Gastrocnemius medialis (tissue), 4 donors: ENCODE results near the gene GOLGB1. TPM values are rescaled to one million over a fixed set of nuclear protein-coding genes. Genes with fewer than 3 reads are reported as not detected.

Source experiments
- ATAC-seq, 2 donors: fragments of 150-250 bp; one replicate each; pipeline ENCODE4 v1.9.1; 2016
- DNase-seq, 2 donors: peaks; one replicate each; pipeline ENCODE4 v3.0.0-alpha.2; 2019
- H3K27ac ChIP-seq, 4 donors: fragments of 200-600 bp; sonication (generic); 1 replicate in 1 of 4; 2 replicates in 3 of 4; pipeline ENCODE4 v1.5.1; 2016 to 2018; ENCODE audit warnings: mild to moderate bottlenecking in 2 of 4, moderate library complexity in 1 of 4
- H3K27me3 ChIP-seq, 3 donors: fragments of 200-600 bp; sonication (generic) in 2 of 3; 1 replicate in 1 of 3; 2 replicates in 2 of 3; pipeline versions ENCODE4 v1.5.1 to v1.6.0; 2016 to 2019; ENCODE audit warnings: mild to moderate bottlenecking in 1 of 3, moderate library complexity in 1 of 3
- H3K36me3 ChIP-seq, 2 donors: fragments of 200-600 bp; sonication (generic) in 1 of 2; one replicate each; pipeline ENCODE4 v1.5.1; 2017 to 2018
- H3K4me1 ChIP-seq, 2 donors: fragments of 200-600 bp; sonication (generic) in 1 of 2; one replicate each; pipeline ENCODE4 v1.5.1; 2016 to 2017; ENCODE audit warnings: mild to moderate bottlenecking in 2 of 2
- H3K4me3 ChIP-seq, 4 donors: fragments of 200-600 bp; sonication (generic) in 3 of 4; 1 replicate in 1 of 4; 2 replicates in 3 of 4; pipeline ENCODE4 v1.5.1; 2016 to 2019; ENCODE audit warnings: mild to moderate bottlenecking in 2 of 4
- H3K9me3 ChIP-seq, 3 donors: fragments of 200-600 bp; sonication (generic) in 2 of 3; 1 replicate in 1 of 3; 2 replicates in 2 of 3; pipeline ENCODE4 v1.5.1; 2016 to 2019
- CTCF ChIP-seq, 5 experiments: fragments of 450-650 bp in 3 of 5; fragments of 200-600 bp in 2 of 5; sonication (generic) in 2 of 5; IDR thresholded peaks in 4 of 5; conservative IDR thresholded peaks in 1 of 5; 1 replicate in 4 of 5; 2 replicates in 1 of 5; pipeline ENCODE4 v1.5.1; 2016 to 2019; ENCODE audit warnings: antibody characterized with exemption in 5 of 5, mild to moderate bottlenecking in 3 of 5, moderate library complexity in 3 of 5
- POLR2A ChIP-seq, 2 donors: fragments of 450-650 bp; IDR thresholded peaks; one replicate each; pipeline ENCODE4 v1.6.1; 2017; ENCODE audit warnings: antibody characterized with exemption in 2 of 2, mild to moderate bottlenecking in 2 of 2, moderate library complexity in 2 of 2
- in situ Hi-C, 4 donors: fragments of 200-750 bp; cut with MboI; loops; one replicate each; pipeline versions ENCODE4 v1.15.0 to v1.8.0; 2017; ENCODE audit warnings: low sequenced_read_pairs in 4 of 4
- intact Hi-C: fragments of 100-400 bp; cut with DNase I; formaldehyde crosslinking; loops from one replicate; pipeline ENCODE4 v1.15.1; 2023; ENCODE audit warnings: low total_unique reads
- total RNA-seq, 4 donors: library from RNA; depleted of rRNA; stranded (reverse); fragments of >200 nt; gene quantifications; one replicate each; pipeline versions ENCODE4 v1.1.0 to v1.2.3, GENCODE V29; 2016

GOLGB1 gene
- total RNA-seq, 4 donors from 2014 or later, result 18.1 to 31.6 (median 26.7) TPM

GRCh38 chr3:121703973-121704372 lies 45.6 kb downstream of the GOLGB1 start:
- no peak for TF ChIP-seq POLR2A (IDR thresholded peaks at IDR 0.05)
- no peak for TF ChIP-seq CTCF (IDR thresholded peaks at IDR 0.05 in 4 of 5, conservative IDR thresholded peaks at IDR 0.05 in 1 of 5)
- peaks cover 10 to 18% of the 10 kb centered on the region in 2 donors for H3K4me1 ChIP-seq
- H3K9me3 ChIP-seq, result no peaks in the 10 kb centered on the region
- DNase-seq (no peak), ATAC-seq (no peak)
- no peak overlapping the region for H3K27ac ChIP-seq
- H3K4me3 ChIP-seq, result no peak overlapping the region
- intact Hi-C loops, result no loop called here
- in situ Hi-C loops, result loop anchor here in 1 of 4 donors (25.0 kb wide), 1 partner anchor 108 kb away; no protein-coding TSS in a partner anchor
- no peaks in the 10 kb centered on the region for H3K27me3 ChIP-seq
- H3K36me3 ChIP-seq, result peaks cover 0 to 11% of the 10 kb centered on the region in 2 donors

DNA sequence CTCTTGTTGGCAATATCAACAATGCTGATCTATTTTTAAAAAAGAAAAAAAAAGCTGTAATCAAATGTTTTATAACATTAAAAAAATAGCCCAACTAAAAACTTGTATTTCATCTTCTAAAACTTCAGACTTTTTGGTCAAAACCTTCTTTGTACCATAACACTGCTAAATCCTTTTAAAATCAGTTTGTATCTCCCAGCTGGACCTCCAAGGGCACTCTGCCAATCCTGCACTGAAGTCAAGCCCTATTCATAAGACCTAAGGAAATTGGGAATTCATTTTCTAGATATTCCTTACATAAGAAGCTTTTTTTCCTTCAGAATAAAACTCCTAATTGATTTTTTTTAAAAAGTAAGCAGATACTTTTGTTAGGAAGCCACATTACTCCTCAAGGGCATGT lies 50.6 kb downstream of the GOLGB1 start:
- intact Hi-C loops (no loop called here), in situ Hi-C loops (no loop called here)
- Histone ChIP-seq H3K27ac (peak overlapping the region in 1 of 4 donors; percentile 11), H3K4me1 (peaks cover 10 to 19% of the 10 kb centered on the region in 2 donors), H3K9me3 (no peaks in the 10 kb centered on the region), H3K36me3 (peaks cover 0 to 32% of the 10 kb centered on the region in 2 donors), H3K4me3 (no peak overlapping the region), H3K27me3 (no peaks in the 10 kb centered on the region)
- DNase-seq (no peak), ATAC-seq (no peak)
- no peak for TF ChIP-seq POLR2A (IDR thresholded peaks at IDR 0.05)
- TF ChIP-seq CTCF (IDR thresholded peaks at IDR 0.05 in 4 of 5, conservative IDR thresholded peaks at IDR 0.05 in 1 of 5), result no peak

GRCh38 chr3:121698476-121698875 lies 51.1 kb downstream of the GOLGB1 start:
- no peaks in the 10 kb centered on the region for H3K9me3 ChIP-seq
- no peak for TF ChIP-seq POLR2A (IDR thresholded peaks at IDR 0.05)
- no peak for TF ChIP-seq CTCF (IDR thresholded peaks at IDR 0.05 in 4 of 5, conservative IDR thresholded peaks at IDR 0.05 in 1 of 5)
- no peak overlapping the region for H3K4me3 ChIP-seq
- in situ Hi-C loops (no loop called here), intact Hi-C loops (no loop called here)
- H3K27me3 ChIP-seq, result no peaks in the 10 kb centered on the region
- no peak overlapping the region for H3K27ac ChIP-seq
- DNase-seq (no peak), ATAC-seq (no peak)
- H3K4me1 ChIP-seq, result peaks cover 10 to 19% of the 10 kb centered on the region in 2 donors
- peaks cover 0 to 35% of the 10 kb centered on the region in 2 donors for H3K36me3 ChIP-seq

DNA sequence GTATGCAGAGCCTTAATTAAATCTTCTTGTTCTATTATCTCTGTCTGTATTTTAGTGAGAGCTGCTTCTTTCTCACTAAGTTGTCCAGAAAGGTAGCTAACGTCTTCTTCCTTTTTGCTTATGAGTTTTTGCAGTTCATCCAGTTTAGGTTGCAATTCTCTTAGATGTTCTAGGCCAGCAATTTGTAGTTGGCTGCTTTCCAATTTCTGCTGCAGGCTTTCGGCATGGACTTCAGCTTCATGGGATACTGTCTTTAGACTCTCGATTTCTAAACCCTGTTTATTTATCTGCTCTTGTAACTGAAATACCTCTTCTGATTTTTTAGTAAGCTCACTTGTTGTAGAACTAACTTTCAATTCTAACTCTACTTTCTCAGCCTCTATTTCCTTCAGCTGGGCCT lies 53.4 kb downstream of the GOLGB1 start:
- Histone ChIP-seq H3K27ac (no peak overlapping the region), H3K36me3 (peaks cover 0 to 50% of the 10 kb centered on the region in 2 donors)

More for the DNA sequence above, 53.4 kb downstream of the GOLGB1 start:
- H3K27me3 ChIP-seq, result no peaks in the 10 kb centered on the region
- peaks cover 10 to 20% of the 10 kb centered on the region in 2 donors for H3K4me1 ChIP-seq
- in situ Hi-C loops, result no loop called here
- no peaks in the 10 kb centered on the region for H3K9me3 ChIP-seq
- H3K4me3 ChIP-seq, result no peak overlapping the region
- intact Hi-C loops, result no loop called here
- ATAC-seq (no peak), DNase-seq (no peak)
- TF ChIP-seq CTCF (IDR thresholded peaks at IDR 0.05 in 4 of 5, conservative IDR thresholded peaks at IDR 0.05 in 1 of 5) (no peak), POLR2A (IDR thresholded peaks at IDR 0.05) (no peak)
